Coronary artery (tissue), 2 donors: ENCODE measurements around the gene IRF4.

Experiments
- DNase-seq: peaks from one replicate; pipeline ENCODE4 v3.0.0-alpha.2; 2017; ENCODE audit warnings: low spot score
- H3K27ac ChIP-seq, 2 donors: fragments of 200-600 bp; sonication (generic); one replicate each; pipeline ENCODE4 v1.5.1; 2016 to 2019
- H3K4me3 ChIP-seq: fragments of 200-600 bp; sonication (generic); 2 replicates; pipeline ENCODE4 v1.5.1; 2016; ENCODE audit warnings: mild to moderate bottlenecking, moderate library complexity
- TF ChIP-seq, protein P1 (sequence below): fragments of 200-600 bp; sonication (generic); IDR thresholded peaks from one replicate; pipeline ENCODE4 v1.5.1; 2019; ENCODE audit warnings: antibody characterized with exemption

Gene IRF4

DNA sequence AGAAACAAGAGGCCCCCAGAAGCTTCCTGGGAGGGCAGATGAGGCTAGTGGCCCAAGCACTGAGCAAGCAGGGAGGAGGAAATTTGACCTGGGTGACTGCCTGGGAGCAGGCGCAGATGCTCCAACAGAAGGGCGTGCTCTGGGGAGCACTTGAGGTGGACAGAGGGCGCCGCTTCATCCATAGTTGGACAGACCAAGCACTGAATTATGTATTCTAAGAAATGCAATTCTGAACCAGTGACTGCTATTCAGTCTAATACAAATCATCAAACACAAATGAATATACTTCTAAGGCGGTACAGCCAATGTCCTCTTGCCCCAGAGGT lies 28.7 kb upstream of the IRF4 start:
- H3K27ac ChIP-seq, result no peak overlapping the region
- no peak for DNase-seq
- no peak overlapping the region for H3K4me3 ChIP-seq
- TF ChIP-seq, protein P1, sequence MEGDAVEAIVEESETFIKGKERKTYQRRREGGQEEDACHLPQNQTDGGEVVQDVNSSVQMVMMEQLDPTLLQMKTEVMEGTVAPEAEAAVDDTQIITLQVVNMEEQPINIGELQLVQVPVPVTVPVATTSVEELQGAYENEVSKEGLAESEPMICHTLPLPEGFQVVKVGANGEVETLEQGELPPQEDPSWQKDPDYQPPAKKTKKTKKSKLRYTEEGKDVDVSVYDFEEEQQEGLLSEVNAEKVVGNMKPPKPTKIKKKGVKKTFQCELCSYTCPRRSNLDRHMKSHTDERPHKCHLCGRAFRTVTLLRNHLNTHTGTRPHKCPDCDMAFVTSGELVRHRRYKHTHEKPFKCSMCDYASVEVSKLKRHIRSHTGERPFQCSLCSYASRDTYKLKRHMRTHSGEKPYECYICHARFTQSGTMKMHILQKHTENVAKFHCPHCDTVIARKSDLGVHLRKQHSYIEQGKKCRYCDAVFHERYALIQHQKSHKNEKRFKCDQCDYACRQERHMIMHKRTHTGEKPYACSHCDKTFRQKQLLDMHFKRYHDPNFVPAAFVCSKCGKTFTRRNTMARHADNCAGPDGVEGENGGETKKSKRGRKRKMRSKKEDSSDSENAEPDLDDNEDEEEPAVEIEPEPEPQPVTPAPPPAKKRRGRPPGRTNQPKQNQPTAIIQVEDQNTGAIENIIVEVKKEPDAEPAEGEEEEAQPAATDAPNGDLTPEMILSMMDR, result no peak

DNA sequence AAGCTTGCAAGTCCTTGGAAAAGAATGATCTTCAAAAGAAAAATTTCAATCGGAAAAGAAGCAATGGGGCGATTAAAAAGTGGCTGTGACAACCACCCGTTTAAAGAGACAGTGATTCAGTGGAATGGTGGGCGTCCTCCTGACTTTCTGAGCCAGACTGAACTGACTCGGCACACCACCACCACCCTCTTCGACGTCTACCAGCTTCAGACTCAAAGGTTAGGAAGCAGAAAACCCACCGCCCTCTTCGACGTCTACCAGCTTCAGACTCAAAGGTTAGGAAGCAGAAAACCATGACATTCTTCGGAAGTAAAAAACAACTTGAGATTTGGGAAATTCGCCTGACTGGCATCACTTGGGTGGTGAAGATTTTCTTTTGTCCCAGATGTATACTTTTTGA lies 28.3 kb upstream of the IRF4 start:
- TF ChIP-seq, protein P1, result no peak
- Histone ChIP-seq H3K4me3 (no peak overlapping the region), H3K27ac (no peak overlapping the region)
- no peak for DNase-seq

DNA sequence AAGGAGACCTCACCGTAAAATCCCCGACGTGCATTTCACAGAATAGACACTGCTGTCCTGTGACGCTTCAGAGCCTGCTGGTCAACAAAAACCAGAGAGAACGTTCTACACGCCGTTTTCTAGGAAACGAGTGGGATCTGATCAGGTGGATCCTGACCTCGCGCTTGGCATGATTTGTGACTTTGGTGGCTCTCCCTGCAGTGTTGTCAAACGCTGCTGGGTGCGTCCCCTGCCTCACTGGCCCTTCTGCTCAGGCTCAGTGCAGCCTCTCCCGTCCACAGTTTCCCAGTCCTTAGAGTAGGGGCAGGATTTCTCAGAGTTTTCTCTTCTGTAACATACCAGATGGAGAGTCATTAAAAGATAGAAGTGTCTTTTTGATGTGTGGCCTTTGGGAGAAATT lies 27.6 kb upstream of the IRF4 start:
- H3K4me3 ChIP-seq, result no peak overlapping the region
- DNase-seq, result no peak
- H3K27ac ChIP-seq, result no peak overlapping the region
- TF ChIP-seq, protein P1, result no peak

DNA sequence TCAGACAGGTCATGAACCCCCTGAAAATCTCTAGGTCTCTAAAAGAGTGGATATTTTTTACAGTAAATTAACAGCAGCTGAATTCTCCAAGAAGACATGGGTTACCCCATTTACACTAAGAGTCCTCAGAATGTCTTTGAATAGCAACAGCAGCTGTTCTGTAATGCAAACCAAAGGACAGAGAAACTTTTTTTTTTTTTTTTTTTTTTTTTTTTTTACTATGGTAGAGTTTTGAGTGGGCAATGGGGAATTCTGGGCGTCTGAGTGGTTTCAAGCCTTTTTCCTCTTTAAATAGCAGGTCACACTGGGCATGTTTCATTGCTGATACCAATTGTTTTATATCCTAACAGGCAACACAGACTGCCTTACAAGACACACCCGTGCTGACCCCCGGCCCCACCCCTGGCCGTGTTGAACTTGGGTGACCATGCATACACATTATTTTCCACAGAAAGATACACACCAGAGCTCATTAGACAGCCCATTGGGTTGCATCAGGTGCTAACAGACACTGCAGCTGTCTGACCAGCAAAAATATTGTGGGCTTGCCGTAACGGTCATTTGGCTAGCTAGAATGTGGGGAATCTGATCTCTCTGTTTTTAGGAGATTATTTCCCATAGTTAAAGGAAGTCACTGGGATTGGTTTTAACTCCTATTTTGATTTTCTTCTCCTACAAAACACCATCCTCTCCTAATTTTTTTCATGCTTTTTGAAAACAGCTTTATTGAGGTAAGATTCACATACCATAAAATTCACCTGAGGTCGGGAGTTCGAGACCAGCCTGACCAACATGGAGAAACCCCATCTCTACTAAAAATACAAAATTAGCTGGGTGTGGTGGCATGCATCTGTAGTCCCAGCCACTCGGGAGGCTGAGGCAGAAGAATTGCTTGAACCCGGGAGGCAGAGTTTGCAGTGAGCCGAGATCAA lies 26.7 kb upstream of the IRF4 start:
- no peak for DNase-seq
- TF ChIP-seq, protein P1, result no peak
- Histone ChIP-seq H3K4me3 (no peak overlapping the region), H3K27ac (no peak overlapping the region)

DNA sequence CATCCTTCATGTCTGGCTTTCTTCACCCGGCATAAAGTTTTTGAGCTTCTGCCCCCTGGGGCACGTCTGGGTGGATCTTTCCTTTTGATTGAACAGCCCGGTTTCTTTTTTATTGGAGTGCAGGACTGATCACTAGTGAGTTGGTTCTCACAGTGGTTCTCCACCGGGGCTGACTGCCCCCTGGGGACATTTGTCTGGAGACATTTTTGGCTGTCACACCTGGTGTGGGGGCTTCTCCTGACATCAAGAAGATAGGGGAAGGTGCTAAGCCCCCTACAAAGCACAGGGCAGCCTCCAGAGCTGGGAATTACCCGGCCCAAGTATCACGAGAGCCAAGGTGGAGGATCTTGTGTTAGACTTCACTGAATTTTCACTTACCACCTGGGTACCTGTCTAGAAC lies 25.7 kb upstream of the IRF4 start:
- TF ChIP-seq, protein P1, result no peak
- no peak for DNase-seq
- H3K4me3 ChIP-seq, result no peak overlapping the region
- no peak overlapping the region for H3K27ac ChIP-seq

DNA sequence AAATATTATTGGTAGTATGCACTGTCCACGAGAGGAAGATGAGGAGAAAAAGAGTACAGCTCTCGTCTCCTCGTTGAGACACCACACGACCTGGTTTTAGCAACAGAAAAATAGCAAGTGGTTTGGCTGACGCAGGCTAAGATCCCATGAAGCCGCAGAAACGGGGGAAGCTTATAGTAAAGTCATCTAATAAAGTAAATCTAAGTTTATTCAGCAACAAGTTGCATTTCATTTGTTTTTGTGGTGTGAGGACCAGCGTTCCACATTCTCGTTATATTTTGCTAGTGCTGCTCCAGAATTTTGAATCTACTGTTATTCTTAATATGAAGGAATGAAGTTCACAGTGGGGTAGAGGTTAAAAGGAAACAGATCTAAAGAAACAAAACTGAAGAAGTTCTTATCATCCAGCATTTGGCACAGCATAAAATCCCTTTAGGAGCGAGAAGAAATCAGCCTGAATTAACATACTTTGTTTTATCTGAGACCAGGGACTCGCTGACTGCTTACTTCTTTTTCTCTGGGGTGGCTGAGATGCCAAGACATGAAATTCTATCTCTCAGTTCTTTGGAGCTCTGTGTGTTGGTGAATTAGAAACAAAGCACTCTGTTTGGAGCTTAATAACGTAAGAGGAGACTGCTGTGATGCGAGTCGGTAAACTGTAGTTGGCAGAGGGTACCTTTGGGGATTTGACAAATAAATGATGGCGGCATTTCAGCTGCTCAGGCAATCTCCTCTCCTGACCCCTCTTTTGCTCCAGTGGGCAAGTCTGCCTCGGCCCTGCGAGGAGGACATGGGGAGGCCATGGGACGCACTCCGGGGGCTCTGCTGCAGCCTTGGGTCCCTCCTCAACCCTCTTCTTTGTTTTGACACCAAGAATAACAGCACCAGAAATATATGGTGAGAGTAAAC lies 24.9 kb upstream of the IRF4 start:
- TF ChIP-seq, protein P1, result no peak
- no peak for DNase-seq
- H3K4me3 ChIP-seq, result no peak overlapping the region
- no peak overlapping the region for H3K27ac ChIP-seq
